ENCODE measurements around the gene CAV3. TPM values are rescaled to one million over a fixed set of nuclear protein-coding genes. Genes with fewer than 3 reads are reported as not detected.

Gene CAV3
- total RNA-seq, 1 donor from 2014 or later, result not detected

GRCh38 chr3:8757551-8758518 lies 24.2 kb downstream of the CAV3 start:
- DNase-seq (ENCODE audit: low spot score), result no peak
- intact Hi-C loops (cut with micrococcal nuclease), result no loop called here
- Mint-ChIP-seq H3K9me3 (no peaks in the 10 kb centered on the region), H3K4me3 (no peak overlapping the region), H3K27ac (no peak overlapping the region), H3K4me1 (ENCODE audit: low read depth) (no peaks in the 10 kb centered on the region), H3K36me3 (ENCODE audit: low read depth) (no peaks in the 10 kb centered on the region), H3K27me3 (ENCODE audit: insufficient read depth) (no peaks in the 10 kb centered on the region)

GRCh38 chr3:8759038-8759707 lies 25.6 kb downstream of the CAV3 start:
- intact Hi-C loops (cut with micrococcal nuclease), result no loop called here
- no peak for DNase-seq (ENCODE audit: low spot score)
- Mint-ChIP-seq H3K4me1 (ENCODE audit: low read depth) (no peaks in the 10 kb centered on the region), H3K27ac (no peak overlapping the region), H3K4me3 (no peak overlapping the region), H3K27me3 (ENCODE audit: insufficient read depth) (no peaks in the 10 kb centered on the region), H3K36me3 (ENCODE audit: low read depth) (no peaks in the 10 kb centered on the region), H3K9me3 (no peaks in the 10 kb centered on the region)

DNA sequence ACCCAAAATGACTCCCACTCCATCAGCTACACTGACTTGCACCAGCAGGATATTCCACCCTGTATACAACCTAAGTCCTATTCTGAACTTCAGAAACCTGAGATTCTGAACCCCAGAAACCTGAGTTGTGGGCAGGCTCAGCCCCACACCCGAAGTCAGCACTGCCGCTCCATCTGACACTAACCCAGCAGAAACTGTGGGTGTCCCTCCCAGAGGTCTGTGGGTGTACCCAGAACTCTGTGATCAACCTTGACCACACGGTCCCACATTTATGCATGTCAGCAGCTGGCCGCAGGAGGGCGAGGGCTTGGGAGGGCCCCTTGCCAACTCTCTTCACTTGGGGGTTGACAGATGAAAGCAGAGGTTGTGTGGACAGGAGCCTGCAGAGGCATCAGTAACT lies 26.5 kb downstream of the CAV3 start:
- Mint-ChIP-seq H3K4me1 (ENCODE audit: low read depth) (no peaks in the 10 kb centered on the region), H3K27ac (no peak overlapping the region), H3K4me3 (no peak overlapping the region), H3K36me3 (ENCODE audit: low read depth) (no peaks in the 10 kb centered on the region), H3K27me3 (ENCODE audit: insufficient read depth) (peaks cover 1% of the 10 kb centered on the region), H3K9me3 (no peaks in the 10 kb centered on the region)
- intact Hi-C loops (cut with micrococcal nuclease), result no loop called here
- no peak for DNase-seq (ENCODE audit: low spot score)

DNA sequence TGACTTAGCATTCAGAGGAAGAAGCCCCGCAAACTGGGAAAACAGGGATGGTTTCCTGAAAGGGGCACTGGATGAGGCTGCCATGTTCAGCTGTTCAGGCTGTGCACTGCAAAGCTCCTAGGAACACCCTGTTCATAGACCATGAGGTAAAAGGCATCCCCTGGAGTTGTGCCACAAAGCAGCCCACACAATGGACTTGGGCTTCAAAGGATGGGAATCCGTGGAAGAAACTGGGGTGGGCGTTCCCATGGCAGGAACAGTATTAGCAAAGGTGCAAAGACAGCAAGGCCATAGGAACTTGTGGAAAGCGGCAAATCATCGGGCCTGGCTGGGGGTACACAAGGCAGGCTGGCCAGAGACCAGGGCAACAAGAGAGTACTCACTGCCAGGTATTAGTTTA lies 26.9 kb downstream of the CAV3 start:
- Mint-ChIP-seq H3K4me3 (no peak overlapping the region), H3K36me3 (ENCODE audit: low read depth) (no peaks in the 10 kb centered on the region), H3K27me3 (ENCODE audit: insufficient read depth) (peaks cover 2% of the 10 kb centered on the region), H3K27ac (no peak overlapping the region), H3K4me1 (ENCODE audit: low read depth) (no peaks in the 10 kb centered on the region), H3K9me3 (no peaks in the 10 kb centered on the region)
- no peak for DNase-seq (ENCODE audit: low spot score)
- intact Hi-C loops (cut with micrococcal nuclease), result no loop called here

DNA sequence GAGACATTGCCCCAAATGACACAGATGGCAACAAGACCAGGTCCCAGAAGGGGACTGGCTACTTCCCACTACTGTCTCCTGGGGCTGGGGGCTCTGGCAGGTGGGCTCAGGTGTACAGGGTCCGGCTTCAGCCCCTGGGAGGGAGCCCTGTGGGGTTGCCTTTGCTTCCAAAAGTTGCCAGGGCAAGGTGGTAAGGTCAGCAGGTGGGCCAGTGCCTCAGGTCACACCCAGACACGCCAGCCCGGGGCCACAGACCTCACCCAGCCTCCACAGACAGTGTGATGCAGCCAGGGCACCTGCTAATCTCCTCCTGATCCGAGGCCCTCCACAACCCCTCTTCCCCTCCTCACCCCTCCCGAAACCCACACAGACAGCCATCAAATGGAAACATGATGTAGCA lies 28.3 kb downstream of the CAV3 start:
- no peaks in the 10 kb centered on the region for H3K9me3 Mint-ChIP-seq
- H3K27me3 Mint-ChIP-seq (ENCODE audit: insufficient read depth), result peaks cover 10% of the 10 kb centered on the region
- H3K4me1 Mint-ChIP-seq (ENCODE audit: low read depth), result no peaks in the 10 kb centered on the region
- intact Hi-C loops (cut with micrococcal nuclease), result no loop called here
- DNase-seq (ENCODE audit: low spot score), result no peak
- H3K36me3 Mint-ChIP-seq (ENCODE audit: low read depth), result no peaks in the 10 kb centered on the region
- no peak overlapping the region for H3K27ac Mint-ChIP-seq
- H3K4me3 Mint-ChIP-seq, result no peak overlapping the region

- H3K9me3 Mint-ChIP-seq, result no peaks in the 10 kb centered on the region
- intact Hi-C loops (cut with micrococcal nuclease), result no loop called here
- no peak for DNase-seq (ENCODE audit: low spot score)
- H3K27me3 Mint-ChIP-seq (ENCODE audit: insufficient read depth), result peaks cover 15% of the 10 kb centered on the region
- H3K4me1 Mint-ChIP-seq (ENCODE audit: low read depth), result no peaks in the 10 kb centered on the region
- no peaks in the 10 kb centered on the region for H3K36me3 Mint-ChIP-seq (ENCODE audit: low read depth)
- H3K27ac Mint-ChIP-seq, result no peak overlapping the region
- no peak overlapping the region for H3K4me3 Mint-ChIP-seq
These were observed 29.2 kb downstream of the CAV3 start for GRCh38 chr3:8762607-8763377.

- Mint-ChIP-seq H3K9me3 (no peaks in the 10 kb centered on the region), H3K27ac (no peak overlapping the region), H3K4me1 (ENCODE audit: low read depth) (peaks cover 10% of the 10 kb centered on the region), H3K27me3 (ENCODE audit: insufficient read depth) (peaks cover 27% of the 10 kb centered on the region), H3K4me3 (no peak overlapping the region), H3K36me3 (ENCODE audit: low read depth) (no peaks in the 10 kb centered on the region)
- intact Hi-C loops (cut with micrococcal nuclease), result no loop called here
- no peak for DNase-seq (ENCODE audit: low spot score)
These were observed 30.9 kb downstream of the CAV3 start for GRCh38 chr3:8764528-8764927.

DNA sequence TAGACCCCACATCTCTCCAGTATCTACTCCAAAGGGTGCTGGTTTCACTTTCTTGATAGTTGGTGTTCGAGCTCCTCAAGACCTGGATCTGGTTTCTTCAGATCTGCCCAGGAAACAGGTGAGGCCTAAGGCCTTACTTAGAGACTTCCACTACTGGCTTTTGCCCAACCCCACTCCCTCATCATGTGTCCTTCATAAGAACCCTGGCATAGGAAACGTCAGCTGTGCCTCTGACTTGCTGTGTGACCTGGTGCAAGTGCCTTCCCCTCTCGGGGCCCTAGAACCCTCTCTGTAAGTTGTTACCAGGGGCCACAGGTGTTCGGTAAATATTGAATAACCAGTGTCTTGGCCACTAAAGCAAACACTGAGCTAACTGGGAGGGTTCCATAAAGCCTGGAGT lies 31.9 kb downstream of the CAV3 start:
- intact Hi-C loops (cut with micrococcal nuclease), result no loop called here
- peaks cover 32% of the 10 kb centered on the region for H3K27me3 Mint-ChIP-seq (ENCODE audit: insufficient read depth)

GRCh38 chr3:8766148-8766547 lies 32.5 kb downstream of the CAV3 start:
- H3K4me1 Mint-ChIP-seq (ENCODE audit: low read depth), result peaks cover 13% of the 10 kb centered on the region

More for the DNA sequence above, 31.9 kb downstream of the CAV3 start:
- Mint-ChIP-seq H3K4me1 (ENCODE audit: low read depth) (peaks cover 13% of the 10 kb centered on the region), H3K27ac (no peak overlapping the region), H3K4me3 (no peak overlapping the region), H3K9me3 (no peaks in the 10 kb centered on the region), H3K36me3 (ENCODE audit: low read depth) (no peaks in the 10 kb centered on the region)
- no peak for DNase-seq (ENCODE audit: low spot score)

GRCh38 chr3:8767256-8767666 lies 33.7 kb downstream of the CAV3 start:
- no peak overlapping the region for H3K4me3 Mint-ChIP-seq
- H3K9me3 Mint-ChIP-seq, result no peaks in the 10 kb centered on the region
- peaks cover 42% of the 10 kb centered on the region for H3K27me3 Mint-ChIP-seq (ENCODE audit: insufficient read depth)
- no peak for DNase-seq (ENCODE audit: low spot score)
- peaks cover 13% of the 10 kb centered on the region for H3K4me1 Mint-ChIP-seq (ENCODE audit: low read depth)
- H3K27ac Mint-ChIP-seq, result no peak overlapping the region
- intact Hi-C loops (cut with micrococcal nuclease), result no loop called here
- H3K36me3 Mint-ChIP-seq (ENCODE audit: low read depth), result no peaks in the 10 kb centered on the region

More at GRCh38 chr3:8766148-8766547, 32.5 kb downstream of the CAV3 start:
- intact Hi-C loops (cut with micrococcal nuclease), result no loop called here
- H3K4me3 Mint-ChIP-seq, result peak overlapping the region; percentile 35
- no peak for DNase-seq (ENCODE audit: low spot score)
- peaks cover 39% of the 10 kb centered on the region for H3K27me3 Mint-ChIP-seq (ENCODE audit: insufficient read depth)
- H3K36me3 Mint-ChIP-seq (ENCODE audit: low read depth), result no peaks in the 10 kb centered on the region
- no peak overlapping the region for H3K27ac Mint-ChIP-seq
- no peaks in the 10 kb centered on the region for H3K9me3 Mint-ChIP-seq

DNA sequence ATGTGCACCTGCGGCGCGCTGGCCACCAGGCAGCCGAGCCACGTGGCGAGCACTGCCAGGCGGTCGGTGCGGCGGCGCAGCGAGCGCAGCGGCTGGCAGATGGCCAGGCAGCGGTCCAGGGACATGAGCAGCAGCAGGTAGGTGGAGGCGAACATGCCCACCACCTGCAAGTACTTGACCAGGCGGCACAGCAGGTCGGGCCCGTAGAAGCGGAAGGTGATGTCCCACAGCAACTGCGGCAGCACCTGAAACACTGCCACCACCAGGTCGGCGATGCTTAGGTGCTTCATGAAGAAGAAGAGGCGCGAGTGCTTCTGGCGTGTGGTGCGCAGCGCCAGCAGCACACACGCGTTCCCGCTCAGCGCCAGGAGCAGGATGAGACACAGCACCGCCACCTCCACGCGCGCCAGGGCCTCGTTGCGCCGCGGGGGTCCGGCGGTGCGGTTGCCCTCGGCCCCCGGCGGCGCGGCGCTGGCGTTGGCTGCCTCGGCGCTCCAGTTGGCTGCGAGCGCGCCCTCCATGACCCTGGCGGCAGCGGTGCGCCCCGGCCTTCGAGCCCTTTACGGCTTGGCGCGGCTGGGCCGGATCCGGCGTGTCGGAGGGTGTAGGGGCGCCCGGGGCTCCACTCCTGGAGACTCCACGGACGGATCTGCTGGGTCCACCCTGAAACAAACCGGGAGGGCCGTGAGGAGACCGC lies 34.2 kb downstream of the CAV3 start:
- no peaks in the 10 kb centered on the region for H3K9me3 Mint-ChIP-seq
- intact Hi-C loops (cut with micrococcal nuclease), result no loop called here
- no peak overlapping the region for H3K4me3 Mint-ChIP-seq
- peaks cover 42% of the 10 kb centered on the region for H3K27me3 Mint-ChIP-seq (ENCODE audit: insufficient read depth)
- H3K4me1 Mint-ChIP-seq (ENCODE audit: low read depth), result peaks cover 13% of the 10 kb centered on the region
- no peak for DNase-seq (ENCODE audit: low spot score)
- no peaks in the 10 kb centered on the region for H3K36me3 Mint-ChIP-seq (ENCODE audit: low read depth)
- no peak overlapping the region for H3K27ac Mint-ChIP-seq

DNA sequence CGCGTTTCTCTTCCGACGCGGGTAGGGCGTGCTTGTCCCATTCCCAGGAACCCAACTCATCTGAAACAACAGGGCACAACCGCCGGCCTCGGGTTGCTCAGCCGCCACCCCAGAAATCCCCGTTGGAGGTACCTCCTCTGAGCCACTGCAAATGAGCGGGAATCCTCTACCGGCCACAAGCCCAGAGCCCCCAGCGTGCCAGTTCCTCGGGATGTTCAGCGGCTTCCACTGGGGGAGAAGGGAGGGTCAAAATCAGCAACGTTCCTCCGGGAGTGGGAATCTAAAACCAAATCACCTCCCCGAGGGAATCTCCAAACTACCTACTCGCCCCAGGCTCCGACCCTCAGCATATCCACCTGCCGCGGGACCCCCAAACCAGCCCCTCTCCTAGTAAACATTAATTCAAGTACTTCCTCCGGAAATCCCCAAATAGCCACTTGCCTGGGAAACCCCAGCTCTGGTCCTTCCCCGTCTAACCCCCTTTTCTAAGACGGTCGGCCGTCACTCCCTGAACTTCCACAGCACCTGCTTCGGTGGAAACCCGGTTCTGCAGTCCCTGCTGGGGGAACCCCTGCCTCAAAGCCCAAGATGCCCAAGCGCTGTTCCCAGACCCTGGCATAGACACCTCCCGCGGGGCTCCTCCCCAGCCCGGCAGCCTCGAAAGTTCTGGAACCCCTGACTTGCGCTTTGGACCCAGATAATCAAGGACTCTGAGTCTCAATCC lies 34.9 kb downstream of the CAV3 start:
- DNase-seq (ENCODE audit: low spot score), result no peak
- Mint-ChIP-seq H3K36me3 (ENCODE audit: low read depth) (no peaks in the 10 kb centered on the region), H3K4me1 (ENCODE audit: low read depth) (peaks cover 13% of the 10 kb centered on the region), H3K4me3 (peak overlapping the region; percentile 55), H3K27me3 (ENCODE audit: insufficient read depth) (peaks cover 42% of the 10 kb centered on the region), H3K9me3 (no peaks in the 10 kb centered on the region), H3K27ac (peak overlapping the region; percentile 22)
- intact Hi-C loops (cut with micrococcal nuclease), result loop anchor here (1.0 kb wide), 1 partner anchor 534 kb away; no protein-coding TSS in a partner anchor

Measured in activated T-helper 1 cell treated with anti-CD3 and anti-CD28 coated beads, Interleukin-12 subunit alpha, Interleukin-12 subunit beta, Interleukin-2, Interleukin-4 antibody, amounts not matched to agents 30 ng/mL and 10 ng/mL and 1 ng/mL, durations not matched to agents 14 hours and 24 hours and 36 hours (primary cell).